M059J (cell line): ENCODE data around the gene ORM1. TPM values are rescaled to one million over a fixed set of nuclear protein-coding genes. Genes with fewer than 3 reads are reported as not detected.
A peak's percentile ranks its signal among the peaks of the same experiment; 100 is the strongest.

Experiments used
- DNase-seq: peaks from one replicate; pipeline ENCODE4 v3.0.0-alpha.2; 2012; ENCODE audit warnings: low read depth
- total RNA-seq: library from RNA; depleted of rRNA; stranded (reverse); fragments of >200 nt; shearing (Covaris generic); gene quantifications from 2 replicates; pipeline ENCODE4 v1.2.3, GENCODE V29; 2014

Gene ORM1
- total RNA-seq, 1 experiment from 2014 or later, result 0.57 TPM

DNA sequence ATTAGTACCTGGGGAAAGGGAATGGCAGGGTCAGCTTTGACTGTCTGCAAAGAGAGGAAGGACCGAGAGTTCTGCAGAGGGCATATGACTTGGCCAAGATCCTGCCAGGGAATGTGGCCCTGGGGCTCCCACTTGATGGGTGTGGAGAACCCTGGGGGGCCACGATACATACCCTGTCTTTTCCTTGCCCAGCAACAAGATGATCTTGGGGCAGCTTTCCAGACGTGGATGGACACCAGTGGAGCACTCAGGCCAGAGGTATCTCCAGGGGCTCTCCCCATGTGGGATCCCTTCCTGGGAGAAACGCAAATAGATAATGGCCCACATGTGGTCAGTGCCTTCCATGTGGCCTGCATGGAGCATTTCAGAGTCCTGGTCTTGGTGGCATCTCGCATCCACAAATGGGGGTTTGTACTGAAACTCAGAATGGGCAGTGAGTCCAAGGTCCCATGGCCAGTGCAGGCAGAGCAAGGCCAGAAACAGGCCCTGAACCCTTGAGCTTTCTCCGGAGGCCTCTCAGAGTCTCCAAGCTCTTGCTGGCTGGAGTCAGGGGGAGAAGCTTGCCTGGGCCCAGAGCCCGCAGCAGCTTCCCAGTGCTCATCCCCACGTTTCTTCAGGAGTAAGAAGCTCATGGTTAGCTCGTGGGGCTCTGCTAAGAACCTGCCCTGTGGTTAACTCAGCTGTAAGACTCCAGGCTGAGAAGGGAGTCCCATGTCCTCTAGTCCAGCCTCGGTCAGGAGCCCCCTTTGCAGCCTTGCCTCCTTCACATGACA, 18.3 kb upstream of the ORM1 start:
- DNase-seq, result no peak

DNA sequence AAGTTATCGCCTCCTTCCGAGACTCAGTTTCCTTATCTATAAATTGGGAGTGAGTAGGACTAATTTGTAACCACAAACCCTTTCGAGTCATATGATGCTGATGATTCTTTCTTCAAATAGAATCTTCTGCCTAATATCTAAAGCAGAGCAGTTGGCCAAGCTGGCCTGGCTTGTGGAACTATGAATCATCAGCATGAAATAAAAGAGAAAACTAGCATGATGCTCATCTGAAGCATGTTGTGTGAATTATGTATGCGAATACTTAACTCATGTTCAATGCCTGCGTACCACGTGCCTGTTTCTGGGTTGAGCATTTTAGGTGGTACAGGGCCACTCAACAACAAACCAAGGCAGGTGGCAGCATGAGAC, 15.0 kb upstream of the ORM1 start:
- DNase-seq, result no peak

DNA sequence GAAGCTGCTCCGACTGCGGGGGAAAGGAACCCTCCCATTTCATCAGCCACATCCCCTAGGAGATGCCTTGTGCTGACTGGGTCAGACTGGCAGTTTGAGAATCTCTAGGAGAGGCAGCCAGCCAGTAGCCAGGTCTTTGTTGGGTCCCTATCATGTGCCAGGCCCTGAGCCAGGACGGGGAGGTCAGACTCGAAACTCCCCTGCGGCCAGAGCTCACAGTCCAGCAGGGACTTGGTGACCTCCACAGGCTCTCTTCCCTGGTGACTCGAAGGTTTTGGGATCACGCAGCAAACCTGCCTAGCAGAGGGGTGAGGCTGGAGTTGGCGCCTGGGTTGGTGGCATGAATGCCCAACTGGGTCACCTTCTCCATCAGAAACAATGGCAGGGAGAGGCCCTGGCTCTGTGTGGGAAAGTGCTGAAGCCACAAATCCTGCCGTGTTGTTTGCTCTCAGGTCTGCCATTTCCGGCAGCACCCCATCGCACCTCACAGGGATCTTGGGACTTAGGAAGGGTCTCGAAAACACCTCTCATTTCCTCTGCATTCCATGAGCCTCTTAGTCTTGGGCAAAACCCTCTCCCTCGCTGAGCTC, 14.4 kb upstream of the ORM1 start:
- no peak for DNase-seq

- DNase-seq, result no peak
Measured at GRCh38 chr9:114309096-114309495, 13.8 kb upstream of the ORM1 start.

GRCh38 chr9:114310471-114311450, 12.1 kb upstream of the ORM1 start:
- no peak for DNase-seq

- no peak for DNase-seq
Measured at GRCh38 chr9:114311571-114312512, 11.1 kb upstream of the ORM1 start.

GRCh38 chr9:114312513-114312875, 10.4 kb upstream of the ORM1 start:
- DNase-seq, result peak; percentile 32

DNA sequence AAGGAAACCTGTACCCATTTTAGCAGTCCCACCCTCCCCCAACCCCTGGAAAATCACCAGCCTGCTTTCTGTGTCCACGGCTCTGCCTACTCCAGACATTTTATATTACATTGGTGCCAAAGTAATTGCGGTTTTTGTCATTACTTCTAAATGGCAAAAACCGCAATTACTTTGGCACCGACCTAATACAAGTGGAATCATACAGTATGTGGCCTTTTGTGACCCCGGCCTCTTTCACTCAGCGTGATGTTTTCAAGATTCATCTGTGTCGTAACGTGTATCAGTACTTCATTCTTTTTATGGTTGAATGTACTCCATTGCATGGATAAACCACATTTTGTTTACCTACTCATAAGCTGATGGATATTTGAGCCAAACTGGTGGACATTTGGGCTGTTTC, 9.7 kb upstream of the ORM1 start:
- peak; percentile 83 for DNase-seq

GRCh38 chr9:114314256-114314867, 8.5 kb upstream of the ORM1 start:
- DNase-seq, result no peak

- DNase-seq, result no peak
Measured at GRCh38 chr9:114314881-114315722, 7.8 kb upstream of the ORM1 start.

DNA sequence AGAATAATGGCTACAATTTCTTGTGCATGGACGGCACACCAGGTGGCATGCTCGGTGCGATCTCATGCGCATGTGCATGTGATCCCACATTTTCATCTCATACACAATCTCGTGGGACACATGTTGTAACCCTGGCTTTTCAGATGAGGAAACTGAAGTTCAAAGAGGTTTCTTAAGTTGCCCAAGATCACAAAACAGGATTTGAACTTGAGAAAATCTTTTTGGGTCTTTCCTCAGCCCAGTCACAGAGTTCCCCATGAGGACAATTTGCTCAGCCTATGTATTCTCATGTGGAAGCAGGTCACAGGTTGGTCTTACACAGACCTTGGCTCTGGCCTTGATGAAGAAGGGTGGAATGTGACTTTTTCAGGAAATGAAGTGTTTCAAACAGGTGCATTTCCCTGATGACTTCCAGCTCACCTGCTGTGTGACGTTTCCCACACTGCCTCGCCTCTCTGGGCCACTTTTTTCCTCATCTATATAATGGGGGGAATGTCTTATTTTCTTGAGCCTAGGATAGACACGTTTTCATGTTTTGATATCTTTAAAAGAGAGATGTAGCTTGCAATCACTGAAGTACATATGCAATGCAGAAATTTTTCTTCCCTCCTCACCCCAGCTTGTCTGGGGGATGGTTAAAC, 7.1 kb upstream of the ORM1 start:
- DNase-seq, result no peak

- peak; percentile 35 for DNase-seq
Measured at GRCh38 chr9:114316605-114317230, 6.2 kb upstream of the ORM1 start.

GRCh38 chr9:114317665-114318357, 5.1 kb upstream of the ORM1 start:
- DNase-seq, result no peak

GRCh38 chr9:114318416-114318815, 4.5 kb upstream of the ORM1 start:
- no peak for DNase-seq

DNA sequence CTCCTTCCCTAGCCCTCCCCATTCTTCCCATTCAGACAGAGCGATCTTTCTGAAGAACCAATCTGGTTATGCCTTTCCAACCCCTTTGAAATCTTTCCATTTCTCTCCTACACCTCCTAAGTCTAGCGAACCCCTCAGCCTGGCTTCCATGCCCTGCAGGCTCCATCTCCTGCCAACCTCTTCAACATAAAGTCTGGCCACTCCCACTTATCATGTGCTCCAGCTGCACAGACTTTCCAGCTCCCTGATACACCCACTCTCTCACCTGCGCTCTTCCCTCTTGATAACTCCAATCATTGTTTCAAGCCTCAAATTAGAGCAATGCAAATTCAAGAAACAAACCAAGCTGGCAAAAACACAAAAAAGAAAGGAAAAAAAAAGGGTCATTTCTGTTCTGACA, 3.8 kb upstream of the ORM1 start:
- no peak for DNase-seq

- DNase-seq, result peak; percentile 79
Measured at GRCh38 chr9:114320710-114321109, 2.2 kb upstream of the ORM1 start.

DNA sequence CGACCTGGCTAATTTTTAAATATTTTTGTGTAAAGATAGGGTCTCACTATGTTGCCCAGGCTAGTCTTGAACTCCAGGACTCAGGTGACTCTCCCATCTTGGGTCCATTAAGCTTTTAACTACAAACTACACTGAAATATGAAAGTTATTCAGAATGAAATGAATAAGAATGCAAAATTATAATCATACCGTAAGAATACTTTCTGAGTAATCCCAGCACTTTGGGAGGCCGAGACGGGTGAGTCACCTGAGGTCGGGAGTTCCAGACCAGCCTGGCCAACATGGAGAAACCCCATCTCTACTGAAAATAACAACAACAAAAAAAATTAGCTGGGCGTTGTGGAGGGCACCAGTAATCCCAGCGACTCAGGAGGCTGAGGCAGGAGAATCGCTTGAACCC, 1.1 kb upstream of the ORM1 start:
- peak; percentile 81 for DNase-seq

- DNase-seq, result peak; percentile 42
Measured at GRCh38 chr9:114322160-114322818, 609 bp upstream of the ORM1 start.
